ENCODE data around the gene C1QTNF6. TPM values are rescaled to one million over a fixed set of nuclear protein-coding genes. Genes with fewer than 3 reads are reported as not detected.

C1QTNF6 gene
- total RNA-seq, 1 experiment from 2014 or later, result 85.9 TPM

DNA sequence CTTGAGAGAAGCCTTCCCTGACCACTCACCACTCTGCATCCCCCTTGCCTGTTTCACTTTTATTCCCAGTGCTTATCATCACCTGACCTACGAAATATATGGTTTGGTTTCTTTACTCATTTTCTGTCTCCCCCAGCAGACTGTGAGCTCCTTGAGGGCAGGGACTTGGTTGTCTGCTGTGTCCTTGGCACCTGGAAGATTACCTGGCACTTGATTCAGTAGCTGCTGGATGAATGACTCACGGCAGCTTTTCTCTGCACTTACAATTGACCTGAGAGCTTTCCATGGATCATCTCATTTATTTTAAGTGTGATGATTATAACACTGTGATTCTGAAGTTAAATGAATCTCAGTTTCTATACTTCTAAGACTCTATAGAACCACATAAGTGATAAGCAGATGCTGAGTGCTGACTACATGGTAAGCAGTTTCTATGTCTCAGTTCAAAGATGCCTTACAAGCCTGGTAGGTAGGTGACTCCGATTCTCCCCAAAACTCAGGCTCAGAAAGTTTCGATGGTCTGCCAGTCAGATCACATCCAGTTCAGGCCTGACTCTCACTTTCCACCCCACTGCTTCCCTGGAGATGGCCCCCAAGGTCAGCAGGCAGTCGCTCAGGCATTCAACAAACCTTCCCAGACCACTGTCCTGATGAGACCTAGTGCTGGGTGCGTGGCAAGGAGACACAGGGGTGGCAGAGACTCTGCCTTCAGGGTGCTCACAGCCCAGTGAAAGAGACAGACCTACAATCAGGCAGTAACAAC, 50.0 kb downstream of the C1QTNF6 start:
- no peaks in the 10 kb centered on the region for H3K79me2 ChIP-seq (ENCODE audit: low read depth)
- H3K9me3 ChIP-seq (ENCODE audit: insufficient read depth, low read depth), result no peaks in the 10 kb centered on the region
- no peaks in the 10 kb centered on the region for H3F3A ChIP-seq (ENCODE audit: insufficient read depth, low read depth)
- no TSS peak for BruUV-seq (replicated peaks)
- H3K9me2 ChIP-seq (ENCODE audit: insufficient read depth), result no peaks in the 10 kb centered on the region
- CTCF ChIA-PET, result no interaction called here
- no peak for TF ChIP-seq EZH2 (IDR thresholded peaks at IDR 0.05; ENCODE audit: low read depth)
- TF ChIP-seq, protein P1, sequence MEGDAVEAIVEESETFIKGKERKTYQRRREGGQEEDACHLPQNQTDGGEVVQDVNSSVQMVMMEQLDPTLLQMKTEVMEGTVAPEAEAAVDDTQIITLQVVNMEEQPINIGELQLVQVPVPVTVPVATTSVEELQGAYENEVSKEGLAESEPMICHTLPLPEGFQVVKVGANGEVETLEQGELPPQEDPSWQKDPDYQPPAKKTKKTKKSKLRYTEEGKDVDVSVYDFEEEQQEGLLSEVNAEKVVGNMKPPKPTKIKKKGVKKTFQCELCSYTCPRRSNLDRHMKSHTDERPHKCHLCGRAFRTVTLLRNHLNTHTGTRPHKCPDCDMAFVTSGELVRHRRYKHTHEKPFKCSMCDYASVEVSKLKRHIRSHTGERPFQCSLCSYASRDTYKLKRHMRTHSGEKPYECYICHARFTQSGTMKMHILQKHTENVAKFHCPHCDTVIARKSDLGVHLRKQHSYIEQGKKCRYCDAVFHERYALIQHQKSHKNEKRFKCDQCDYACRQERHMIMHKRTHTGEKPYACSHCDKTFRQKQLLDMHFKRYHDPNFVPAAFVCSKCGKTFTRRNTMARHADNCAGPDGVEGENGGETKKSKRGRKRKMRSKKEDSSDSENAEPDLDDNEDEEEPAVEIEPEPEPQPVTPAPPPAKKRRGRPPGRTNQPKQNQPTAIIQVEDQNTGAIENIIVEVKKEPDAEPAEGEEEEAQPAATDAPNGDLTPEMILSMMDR (conservative IDR thresholded peaks at IDR 0.05), result no peak
- no peak overlapping the region for H2AFZ ChIP-seq
- H4K20me1 ChIP-seq (ENCODE audit: insufficient read depth), result no peaks in the 10 kb centered on the region
- no peak overlapping the region for H3K27ac ChIP-seq
- no peak overlapping the region for H3K4me2 ChIP-seq
- no peaks in the 10 kb centered on the region; the same call in 1 of the 2 replicates for H3K27me3 ChIP-seq (ENCODE audit: insufficient read depth, low read depth)
- H3K4me1 ChIP-seq (replicated peaks; ENCODE audit: insufficient read depth), result no peaks in the 10 kb centered on the region
- no peak for DNase-seq
- H3K36me3 ChIP-seq (ENCODE audit: low read depth), result no peaks in the 10 kb centered on the region
- POLR2A ChIA-PET (ENCODE audit: unreplicated experiment), result no interaction called here
- no peak overlapping the region for H3K4me3 ChIP-seq
- intact Hi-C loops (cut with micrococcal nuclease; ENCODE audit: unreplicated experiment), result no loop called here

DNA sequence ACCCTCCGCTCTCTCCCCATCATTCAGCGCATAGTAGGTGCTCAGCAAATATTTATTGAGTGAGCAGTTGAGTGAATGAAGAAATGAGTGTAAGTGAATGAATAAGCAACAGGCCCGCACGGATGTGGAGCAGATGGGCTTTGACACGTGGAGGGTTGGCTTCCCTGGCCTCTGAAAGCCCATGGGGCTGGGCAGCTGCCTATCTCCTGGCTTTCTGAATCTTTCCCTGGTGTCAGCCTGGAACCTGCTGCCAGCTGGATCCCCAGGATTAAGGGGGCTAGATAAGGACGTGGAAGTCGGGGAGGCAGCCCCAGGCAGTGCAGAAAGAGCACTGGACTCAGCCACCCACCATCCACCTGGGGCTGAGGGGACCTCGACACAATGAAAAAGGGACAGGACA, 50.9 kb downstream of the C1QTNF6 start:
- TF ChIP-seq, protein P1 (conservative IDR thresholded peaks at IDR 0.05), result no peak
- no peak for TF ChIP-seq EZH2 (IDR thresholded peaks at IDR 0.05; ENCODE audit: low read depth)
- Histone ChIP-seq H4K20me1 (ENCODE audit: insufficient read depth) (no peaks in the 10 kb centered on the region), H2AFZ (no peak overlapping the region), H3K4me1 (replicated peaks; ENCODE audit: insufficient read depth) (no peaks in the 10 kb centered on the region), H3K79me2 (ENCODE audit: low read depth) (no peaks in the 10 kb centered on the region), H3K27ac (no peak overlapping the region), H3K36me3 (ENCODE audit: low read depth) (no peaks in the 10 kb centered on the region), H3K4me3 (no peak overlapping the region), H3K4me2 (no peak overlapping the region), H3K9me3 (ENCODE audit: insufficient read depth, low read depth) (no peaks in the 10 kb centered on the region), H3F3A (ENCODE audit: insufficient read depth, low read depth) (no peaks in the 10 kb centered on the region), H3K27me3 (ENCODE audit: insufficient read depth, low read depth) (no peaks in the 10 kb centered on the region; the same call in 1 of the 2 replicates), H3K9me2 (ENCODE audit: insufficient read depth) (no peaks in the 10 kb centered on the region)
- intact Hi-C loops (cut with micrococcal nuclease; ENCODE audit: unreplicated experiment), result no loop called here
- POLR2A ChIA-PET (ENCODE audit: unreplicated experiment), result interaction anchor here (0.5 kb wide), 1 partner anchor 12 kb away, joined by 3 read pairs; no protein-coding TSS in a partner anchor
- CTCF ChIA-PET, result no interaction called here
- no peak for DNase-seq
- no TSS peak for BruUV-seq (replicated peaks)

DNA sequence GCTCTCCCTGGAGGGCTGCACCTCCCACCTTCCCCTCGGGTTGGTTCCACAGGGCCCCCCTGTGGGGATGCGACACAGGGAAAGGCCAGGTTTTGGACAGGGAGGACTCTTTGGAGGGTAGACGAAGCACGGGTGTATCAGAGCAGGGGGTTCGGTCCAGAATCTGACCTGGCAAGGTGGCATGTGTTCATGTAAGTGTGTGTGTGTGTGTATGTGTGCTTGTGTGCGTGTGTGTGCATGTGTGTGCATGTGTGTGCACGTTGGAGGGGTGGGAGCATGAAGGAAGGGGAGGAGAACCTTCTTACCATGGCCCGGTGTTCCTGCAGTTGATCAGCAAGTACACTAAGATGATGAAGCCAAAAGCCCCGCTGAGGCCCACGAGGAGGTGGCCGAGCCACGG, 53.0 kb downstream of the C1QTNF6 start:
- 0 out of 2 replicates have a peak, but pooled peaks cover 2% of the 10 kb centered on the region for H3K4me1 ChIP-seq (replicated peaks; ENCODE audit: insufficient read depth)
- H3K4me3 ChIP-seq, result no peak overlapping the region
- BruUV-seq (replicated peaks), result no TSS peak
- ChIA-PET POLR2A (ENCODE audit: unreplicated experiment) (no interaction called here), CTCF (no interaction called here)
- H3K36me3 ChIP-seq (ENCODE audit: low read depth), result no peaks in the 10 kb centered on the region
- no peak overlapping the region for H3K4me2 ChIP-seq
- H3K79me2 ChIP-seq (ENCODE audit: low read depth), result no peaks in the 10 kb centered on the region
- no peaks in the 10 kb centered on the region; the same call in 1 of the 2 replicates for H3K27me3 ChIP-seq (ENCODE audit: insufficient read depth, low read depth)
- no peaks in the 10 kb centered on the region for H3K9me2 ChIP-seq (ENCODE audit: insufficient read depth)
- H3F3A ChIP-seq (ENCODE audit: insufficient read depth, low read depth), result no peaks in the 10 kb centered on the region
- TF ChIP-seq EZH2 (IDR thresholded peaks at IDR 0.05; ENCODE audit: low read depth), result no peak
- TF ChIP-seq, protein P1 (conservative IDR thresholded peaks at IDR 0.05), result no peak
- intact Hi-C loops (cut with micrococcal nuclease; ENCODE audit: unreplicated experiment), result no loop called here
- H3K9me3 ChIP-seq (ENCODE audit: insufficient read depth, low read depth), result no peaks in the 10 kb centered on the region
- no peak overlapping the region for H2AFZ ChIP-seq
- no peak for DNase-seq
- no peaks in the 10 kb centered on the region for H4K20me1 ChIP-seq (ENCODE audit: insufficient read depth)
- no peak overlapping the region for H3K27ac ChIP-seq

Data from PC-9 (cell line).